Endothelial cell of umbilical vein (primary cell): ENCODE measurements around the gene RBM8A. TPM values are rescaled to one million over a fixed set of nuclear protein-coding genes. Genes with fewer than 3 reads are reported as not detected.

Source experiments
- BruUV-seq: library from RNA; stranded (reverse); fragments of 400-500 nt; replicated peaks from 2 replicates; lab custom pipeline; 2021; lab: Mats Ljungman, UMichigan
- CTCF ChIA-PET: fragments of 300-600, 350-600 bp; sonication (Branson Sonifier 250); formaldehyde crosslinking; loops from one replicate; lab custom pipeline; 2021; ENCODE audit warnings: antibody characterized with exemption, inconsistent platforms; lab: Charles Lee
- POLR2A ChIA-PET: fragments of 300-600, 350-600 bp; sonication (Branson Sonifier 250); formaldehyde crosslinking; loops from one replicate; lab custom pipeline; 2021; ENCODE audit warnings: antibody characterized with exemption, inconsistent platforms; lab: Charles Lee
- DNase-seq: peaks from one replicate; pipeline ENCODE4 v3.0.0-alpha.2; 2011; ENCODE audit warnings: low read depth, low spot score
- FAIRE-seq: peaks from 2 replicates; lab custom pipeline; 2011; peaks lifted over from hg19 to GRCh38; lab: Jason Lieb, UNC
- H2AFZ ChIP-seq: 2 replicates; pipeline ENCODE4 v1.6.0; 2012; ENCODE audit warnings: low read depth, low read length, control low read depth, inconsistent platforms
- H3K27ac ChIP-seq: 2 replicates; pipeline ENCODE4 v1.5.1; 2011; ENCODE audit warnings: low read depth, mild to moderate bottlenecking, control low read depth, low read length, moderate library complexity; ENCODE audit not compliant: insufficient read depth
- H3K27me3 ChIP-seq, 2 experiments: 2 replicates each; pipeline versions ENCODE4 v1.6.0 to v1.6.1; 2011; ENCODE audit warnings: low read length in 2 of 2, mixed read lengths in 1 of 2; ENCODE audit not compliant: control insufficient read depth in 2 of 2, insufficient read depth in 2 of 2
- H3K36me3 ChIP-seq, 2 experiments: 2 replicates in 1 of 2; 3 replicates in 1 of 2; pipeline ENCODE4 v1.5.1; 2011; ENCODE audit warnings: low read length in 2 of 2, mild to moderate bottlenecking in 1 of 2, moderate library complexity in 1 of 2; ENCODE audit not compliant: control insufficient read depth in 2 of 2, insufficient read depth in 2 of 2; ENCODE audit errors: extremely low read depth in 1 of 2
- H3K4me1 ChIP-seq: 3 replicates; pipeline ENCODE4 v1.5.1; 2011; ENCODE audit warnings: mild to moderate bottlenecking, low read length; ENCODE audit not compliant: control insufficient read depth, insufficient read depth; ENCODE audit errors: extremely low read depth
- H3K4me2 ChIP-seq: 2 replicates; pipeline ENCODE4 v1.6.1; 2011; ENCODE audit warnings: low read length, control low read depth, mixed read lengths; ENCODE audit not compliant: insufficient read depth
- H3K4me3 ChIP-seq, 3 experiments: fragments of 200-600 bp in 1 of 3; sonication (generic), shearing (Covaris generic) in 1 of 3; replicated peaks in 1 of 3; 2 replicates each; pipeline ENCODE4 v1.5.1; 2011 to 2016; ENCODE audit warnings: control low read depth in 3 of 3, low read length in 3 of 3, mild to moderate bottlenecking in 2 of 3, inconsistent platforms in 1 of 3, low read depth in 1 of 3, moderate library complexity in 1 of 3; ENCODE audit not compliant: insufficient read depth in 1 of 3
- H3K79me2 ChIP-seq: 2 replicates; pipeline ENCODE4 v1.6.0; 2012; ENCODE audit warnings: low read length, inconsistent platforms; ENCODE audit not compliant: control insufficient read depth, insufficient read depth
- H3K9ac ChIP-seq: replicated peaks from 2 replicates; pipeline ENCODE3; 2011; ENCODE audit warnings: low read length, control low read depth; ENCODE audit not compliant: insufficient read depth; ENCODE audit errors: extremely low read depth
- H3K9me1 ChIP-seq: replicated peaks from 3 replicates; pipeline ENCODE4 v1.6.0; 2011; ENCODE audit warnings: mild to moderate bottlenecking, low read length; ENCODE audit not compliant: control insufficient read depth, insufficient read depth; ENCODE audit errors: extremely low read depth
- H3K9me3 ChIP-seq: replicated peaks from 2 replicates; pipeline ENCODE4 v1.5.1; 2012; ENCODE audit warnings: low read length, inconsistent platforms; ENCODE audit not compliant: control insufficient read depth, insufficient read depth
- H4K20me1 ChIP-seq: replicated peaks from 2 replicates; pipeline ENCODE3; 2011; ENCODE audit warnings: mild to moderate bottlenecking, low read length; ENCODE audit not compliant: control insufficient read depth, insufficient read depth; ENCODE audit errors: extremely low read depth
- EZH2 ChIP-seq: IDR thresholded peaks from 2 replicates; pipeline ENCODE4 v1.6.1; 2012; ENCODE audit warnings: borderline replicate concordance, low read depth, mild to moderate bottlenecking, moderate library complexity, low read length, inconsistent platforms; ENCODE audit not compliant: severe bottlenecking
- FOS ChIP-seq: IDR thresholded peaks from 2 replicates; pipeline ENCODE4 v1.6.1; 2011; ENCODE audit warnings: mild to moderate bottlenecking, low read length, moderate library complexity, borderline replicate concordance; ENCODE audit not compliant: insufficient read depth
- GATA2 ChIP-seq: IDR thresholded peaks from 2 replicates; pipeline ENCODE4 v1.7.0; 2011; ENCODE audit warnings: low read depth, mild to moderate bottlenecking, moderate library complexity, mixed read lengths, low read length; ENCODE audit not compliant: insufficient read length, insufficient read depth
- JUN ChIP-seq: IDR thresholded peaks from 2 replicates; pipeline ENCODE4 v1.6.1; 2011; ENCODE audit warnings: borderline replicate concordance, low read depth; ENCODE audit not compliant: insufficient read length, insufficient read depth
- MYC ChIP-seq: IDR thresholded peaks from one replicate; pipeline ENCODE4 v1.6.1; 2011; ENCODE audit warnings: mild to moderate bottlenecking, low read depth, low read length
- POLR2A ChIP-seq: IDR thresholded peaks from 2 replicates; pipeline ENCODE4 v1.6.1; 2012; ENCODE audit warnings: low read depth, mild to moderate bottlenecking, control low read depth, low read length
- POLR2AphosphoS5 ChIP-seq: IDR thresholded peaks from 2 replicates; pipeline ENCODE4 v1.6.1; 2012; ENCODE audit warnings: low read depth, mild to moderate bottlenecking, control low read depth, low read length, moderate library complexity; ENCODE audit not compliant: insufficient read depth
- dilution Hi-C: fragments of 300-500 bp; cut with MboI; formaldehyde crosslinking; loops from one replicate; pipeline ENCODE4 v1.15.0; 2019; ENCODE audit warnings: low sequenced_read_pairs; ENCODE audit not compliant: extremely low pct_ligation_motif_present
- intact Hi-C: fragments of 100-400 bp; cut with micrococcal nuclease; formaldehyde crosslinking; loops from one replicate; pipeline ENCODE4 v1.10.0; 2022
- polyA plus RNA-seq, 4 experiments: library from polyadenylated mRNA; depleted of rRNA in 3 of 4; stranded (reverse) in 3 of 4; unstranded in 1 of 4; fragments of >200 nt; gene quantifications; 2 replicates each; pipeline versions ENCODE4 v1.2.1 to v1.2.3, GENCODE V29; 2011 to 2012; ENCODE audit warnings: missing spikeins in 1 of 4
- total RNA-seq: library from RNA; stranded (reverse); gene quantifications from 2 replicates; pipeline ENCODE4 v1.2.3, GENCODE V29; 2021
- TF ChIP-seq, protein P1 (sequence below): IDR thresholded peaks from 2 replicates; pipeline ENCODE4 v1.6.1; 2011; ENCODE audit not compliant: insufficient read depth, insufficient read length
- TF ChIP-seq, protein P2 (sequence below), 2 donors: IDR thresholded peaks; 1 replicate in 1 of 2; 2 replicates in 1 of 2; pipeline ENCODE4 v1.5.1; 2011; ENCODE audit warnings: low read length in 2 of 2, mild to moderate bottlenecking in 2 of 2, moderate library complexity in 2 of 2, control low read depth in 1 of 2, inconsistent platforms in 1 of 2, low read depth in 1 of 2; ENCODE audit not compliant: insufficient read depth in 1 of 2; ENCODE audit errors: extremely low read depth in 1 of 2

The RBM8A gene
- total and polyA plus RNA-seq, 2 donors (not counting 3 experiments of a cell fraction or from before 2014, with no cell fraction given), result 192 to 194 TPM

DNA sequence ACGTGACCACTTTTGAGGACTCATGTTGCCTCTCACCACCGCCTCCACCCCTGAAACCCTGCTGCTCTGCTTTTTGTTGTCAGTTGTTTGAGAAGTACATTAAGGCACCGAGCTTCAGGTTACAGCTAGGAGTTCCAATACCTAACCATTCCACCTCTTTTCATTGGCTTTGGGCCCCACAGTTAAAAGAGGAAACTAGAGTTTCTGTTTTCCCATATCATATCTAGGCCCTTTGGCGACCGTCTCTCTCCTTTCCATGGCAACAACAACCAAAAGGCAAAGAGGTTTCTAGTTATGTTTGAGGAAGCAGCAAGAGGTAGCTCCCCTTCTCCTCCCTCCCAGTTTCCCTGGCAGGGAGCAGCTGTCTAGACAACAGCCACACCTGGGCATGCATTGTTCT is 47.5 kb downstream of the RBM8A start:
- CTCF ChIA-PET, result interaction anchor here (1.0 to 3.6 kb wide), 5 partner anchors 11 to 34 kb away, joined by 4 to 16 read pairs (median 6); partner anchors contain the start of genes ITGA10 and NUDT17
- TF ChIP-seq FOS (no peak), MYC (no peak), GATA2 (no peak), EZH2 (no peak), POLR2AphosphoS5 (no peak), POLR2A (no peak), JUN (no peak)
- TF ChIP-seq, protein P1, sequence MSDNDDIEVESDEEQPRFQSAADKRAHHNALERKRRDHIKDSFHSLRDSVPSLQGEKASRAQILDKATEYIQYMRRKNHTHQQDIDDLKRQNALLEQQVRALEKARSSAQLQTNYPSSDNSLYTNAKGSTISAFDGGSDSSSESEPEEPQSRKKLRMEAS, result no peak
- TF ChIP-seq, protein P2, sequence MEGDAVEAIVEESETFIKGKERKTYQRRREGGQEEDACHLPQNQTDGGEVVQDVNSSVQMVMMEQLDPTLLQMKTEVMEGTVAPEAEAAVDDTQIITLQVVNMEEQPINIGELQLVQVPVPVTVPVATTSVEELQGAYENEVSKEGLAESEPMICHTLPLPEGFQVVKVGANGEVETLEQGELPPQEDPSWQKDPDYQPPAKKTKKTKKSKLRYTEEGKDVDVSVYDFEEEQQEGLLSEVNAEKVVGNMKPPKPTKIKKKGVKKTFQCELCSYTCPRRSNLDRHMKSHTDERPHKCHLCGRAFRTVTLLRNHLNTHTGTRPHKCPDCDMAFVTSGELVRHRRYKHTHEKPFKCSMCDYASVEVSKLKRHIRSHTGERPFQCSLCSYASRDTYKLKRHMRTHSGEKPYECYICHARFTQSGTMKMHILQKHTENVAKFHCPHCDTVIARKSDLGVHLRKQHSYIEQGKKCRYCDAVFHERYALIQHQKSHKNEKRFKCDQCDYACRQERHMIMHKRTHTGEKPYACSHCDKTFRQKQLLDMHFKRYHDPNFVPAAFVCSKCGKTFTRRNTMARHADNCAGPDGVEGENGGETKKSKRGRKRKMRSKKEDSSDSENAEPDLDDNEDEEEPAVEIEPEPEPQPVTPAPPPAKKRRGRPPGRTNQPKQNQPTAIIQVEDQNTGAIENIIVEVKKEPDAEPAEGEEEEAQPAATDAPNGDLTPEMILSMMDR (IDR thresholded peaks at IDR 0.05; ENCODE audit: extremely low read depth in 1 of 2, insufficient read depth in 1 of 2, low read depth in 1 of 2, low read length in 2 of 2), result no peak
- no peak overlapping the region for H3K9ac ChIP-seq

More for the DNA sequence above, 47.5 kb downstream of the RBM8A start:
- Histone ChIP-seq H3K79me2 (no peaks in the 10 kb centered on the region), H4K20me1 (no peaks in the 10 kb centered on the region), H2AFZ (no peak overlapping the region), H3K27ac (no peak overlapping the region), H3K4me1 (peaks cover 6% of the 10 kb centered on the region), H3K4me2 (no peak overlapping the region), H3K36me3 (no peaks in the 10 kb centered on the region), H3K4me3 (no peak overlapping the region), H3K9me1 (no peaks in the 10 kb centered on the region), H3K9me3 (no peaks in the 10 kb centered on the region), H3K27me3 (peaks cover 2 to 3% of the 10 kb centered on the region in 2 experiments)
- dilution Hi-C loops, result no loop called here
- DNase-seq (no peak), FAIRE-seq (no peak)
- no TSS peak for BruUV-seq
- intact Hi-C loops, result no loop called here
- POLR2A ChIA-PET, result interaction anchor here (1.2 kb wide), 1 partner anchor 21 kb away, joined by 3 read pairs; the partner anchor contains the start of gene PIAS3
